GM19324 (cell line): ENCODE data around the gene RAB44.

ENCODE experiments used
- ATAC-seq: cut with Tn5 transposase; IDR thresholded peaks from one replicate; pipeline ENCODE4 v1.9.1; 2021; ENCODE audit warnings: mild to moderate bottlenecking, moderate library complexity; ENCODE audit not compliant: unreplicated experiment, low FRiP score

Gene RAB44

GRCh38 chr6:36745836-36746235 lies 48.2 kb downstream of the RAB44 start:
- ATAC-seq, result no peak

DNA sequence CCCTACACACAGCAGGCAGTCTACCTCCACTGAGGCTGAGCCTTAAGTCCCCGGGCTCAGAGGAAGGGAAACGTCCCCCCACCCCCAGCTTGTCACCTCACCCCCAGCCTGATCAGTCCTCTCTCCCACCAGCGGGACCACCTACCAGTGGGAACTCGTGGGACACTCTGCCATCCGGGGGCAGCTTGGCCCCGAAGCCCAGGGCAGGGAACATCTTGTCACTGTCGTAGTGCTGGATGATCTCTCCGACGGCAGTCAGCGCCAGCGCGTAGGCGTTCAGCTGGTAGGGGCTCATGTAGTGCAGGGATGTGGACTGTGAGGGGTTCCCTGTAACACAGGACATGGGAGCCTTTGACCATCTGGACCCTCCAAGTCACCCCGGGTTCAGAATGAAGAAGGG lies 48.6 kb downstream of the RAB44 start:
- ATAC-seq, result no peak

GRCh38 chr6:36749829-36750489 lies 52.3 kb downstream of the RAB44 start:
- ATAC-seq, result no peak

DNA sequence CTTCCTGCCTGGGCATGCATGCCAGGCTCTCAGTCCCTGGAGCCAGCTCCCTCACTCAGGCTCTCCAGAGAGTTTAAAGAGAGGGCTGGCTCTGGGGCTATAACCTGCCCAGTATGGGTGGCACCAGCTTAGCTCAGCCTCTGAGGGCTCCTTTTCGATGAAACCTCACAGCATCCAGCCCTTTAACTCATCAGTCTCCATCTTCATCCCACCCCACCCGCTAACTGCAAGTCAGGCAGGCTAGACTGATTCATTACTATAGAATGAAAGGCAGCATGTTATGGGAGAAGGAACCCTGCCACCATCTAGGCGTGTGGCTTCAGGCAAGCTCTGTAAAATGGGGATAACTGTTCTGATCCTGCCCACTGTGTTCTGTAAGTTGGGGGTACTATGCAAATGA lies 53.5 kb downstream of the RAB44 start:
- ATAC-seq, result no peak

DNA sequence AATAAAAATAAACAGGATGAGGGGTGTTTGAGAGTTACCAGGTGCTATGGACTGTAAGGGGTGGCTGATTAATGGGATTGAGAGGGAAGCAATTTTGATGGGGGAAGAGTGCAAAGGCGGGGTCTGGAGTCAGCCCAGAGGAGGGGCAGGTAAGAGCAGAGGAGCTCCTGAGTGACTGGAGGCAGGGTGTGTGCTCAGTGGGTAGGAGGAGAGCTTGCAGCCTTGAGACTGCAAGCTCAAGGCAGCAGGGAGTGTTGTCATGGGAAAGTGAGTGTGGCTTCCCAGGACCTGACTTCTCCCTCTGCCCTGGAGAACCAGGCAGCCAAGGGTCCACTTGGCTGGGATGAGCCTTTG lies 54.2 kb downstream of the RAB44 start:
- no peak for ATAC-seq

- no peak for ATAC-seq
Measured at GRCh38 chr6:36752187-36752885, 54.7 kb downstream of the RAB44 start.

GRCh38 chr6:36752886-36753506 lies 55.4 kb downstream of the RAB44 start:
- ATAC-seq, result peak; percentile 55

- no peak for ATAC-seq
Measured at GRCh38 chr6:36753671-36754405, 56.2 kb downstream of the RAB44 start.

DNA sequence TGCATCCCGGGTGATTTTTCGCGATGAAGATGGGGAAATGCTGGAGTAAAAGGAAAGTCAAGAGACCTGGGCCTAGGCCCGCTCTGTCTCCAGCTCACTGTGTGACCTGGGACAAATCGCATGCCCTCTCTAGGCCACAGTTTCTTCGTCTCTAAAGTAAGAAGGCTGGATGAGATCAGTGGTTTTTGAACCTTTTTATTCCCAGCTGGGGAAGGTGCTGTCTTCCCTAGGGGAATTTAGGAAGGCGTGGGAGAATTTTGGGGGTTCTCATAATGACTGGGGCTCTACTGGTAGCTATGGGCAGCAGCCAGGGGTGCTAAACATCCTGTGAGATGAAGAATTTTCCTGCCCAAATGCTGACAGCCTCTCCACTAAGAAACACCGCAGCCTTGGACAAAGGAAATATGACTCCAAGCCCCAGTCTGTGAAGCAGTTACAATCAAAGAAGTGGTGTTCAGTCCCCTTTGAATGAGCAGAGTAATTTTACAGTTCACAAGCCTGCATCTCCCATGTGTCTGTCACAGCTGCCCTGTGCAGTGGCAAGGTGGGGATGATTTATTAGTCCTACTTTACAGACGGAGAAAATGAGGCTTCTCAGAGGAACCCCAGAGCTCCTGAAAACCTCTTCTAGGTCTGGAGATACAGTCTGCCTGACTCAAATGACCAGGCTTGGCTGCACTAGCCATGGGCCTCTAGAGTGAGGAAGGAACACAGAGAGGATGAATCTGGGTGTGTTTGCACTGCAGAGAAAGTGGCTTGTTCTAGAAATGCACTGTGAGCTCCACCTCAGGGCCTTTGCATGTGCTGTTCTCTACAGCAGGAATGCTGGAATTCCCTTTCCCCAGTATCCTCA lies 57.2 kb downstream of the RAB44 start:
- ATAC-seq, result no peak

- ATAC-seq, result no peak
Measured at GRCh38 chr6:36755435-36756348, 58.1 kb downstream of the RAB44 start.

DNA sequence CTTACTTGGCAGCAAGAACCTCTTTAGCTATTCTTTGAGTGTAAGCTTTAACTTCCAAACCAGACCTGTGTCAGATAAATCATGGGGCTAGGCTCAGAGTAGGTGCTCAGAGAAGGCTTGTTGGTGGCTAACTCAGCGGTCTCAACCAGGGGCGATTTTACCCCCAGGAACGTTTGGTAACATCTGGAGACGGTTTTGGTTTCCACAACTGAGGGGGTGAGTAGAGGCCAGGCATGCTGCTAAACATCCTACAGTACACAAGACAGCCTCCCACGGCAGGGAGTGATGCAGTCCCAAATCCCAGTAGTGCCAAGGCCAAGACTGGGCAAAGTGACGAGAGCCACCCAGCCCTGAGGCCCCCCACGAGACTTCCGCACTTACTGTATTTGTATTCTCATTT lies 59.2 kb downstream of the RAB44 start:
- ATAC-seq, result no peak

GRCh38 chr6:36757206-36757605 lies 59.6 kb downstream of the RAB44 start:
- no peak for ATAC-seq

- no peak for ATAC-seq
Measured at GRCh38 chr6:36757943-36758508, 60.4 kb downstream of the RAB44 start.

DNA sequence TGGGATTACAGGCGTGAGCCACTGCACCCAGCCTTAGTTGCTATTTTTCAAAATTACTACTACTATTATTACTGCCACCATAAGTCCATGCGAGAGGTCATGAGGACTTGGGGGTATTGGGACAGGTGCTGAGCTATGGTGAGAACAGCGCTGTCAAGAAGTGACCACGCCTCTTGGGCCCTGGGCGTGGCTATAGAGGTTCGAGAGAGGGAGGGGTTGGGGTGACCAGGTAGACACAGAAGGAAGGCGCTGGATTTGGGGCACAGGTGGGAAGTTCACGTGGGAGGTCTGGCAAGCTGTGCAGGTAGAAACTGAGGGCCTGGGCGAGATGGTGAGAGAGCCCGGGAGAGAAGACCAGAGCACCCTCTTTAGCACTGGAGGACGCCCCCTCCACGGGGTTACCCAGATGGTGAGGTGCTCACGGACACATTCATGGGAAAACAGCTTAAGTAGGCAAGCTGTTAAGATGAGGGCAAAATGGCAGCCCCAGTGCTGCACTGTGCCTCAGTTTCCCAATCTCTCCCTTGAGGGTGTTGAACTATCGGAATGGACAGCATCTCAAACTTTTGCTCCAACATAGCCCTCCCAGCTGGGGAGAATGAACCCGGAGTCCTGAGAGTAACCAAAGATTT lies 61.0 kb downstream of the RAB44 start:
- ATAC-seq, result no peak

GRCh38 chr6:36759148-36759759 lies 61.6 kb downstream of the RAB44 start:
- no peak for ATAC-seq

GRCh38 chr6:36760685-36761435 lies 63.2 kb downstream of the RAB44 start:
- no peak for ATAC-seq

DNA sequence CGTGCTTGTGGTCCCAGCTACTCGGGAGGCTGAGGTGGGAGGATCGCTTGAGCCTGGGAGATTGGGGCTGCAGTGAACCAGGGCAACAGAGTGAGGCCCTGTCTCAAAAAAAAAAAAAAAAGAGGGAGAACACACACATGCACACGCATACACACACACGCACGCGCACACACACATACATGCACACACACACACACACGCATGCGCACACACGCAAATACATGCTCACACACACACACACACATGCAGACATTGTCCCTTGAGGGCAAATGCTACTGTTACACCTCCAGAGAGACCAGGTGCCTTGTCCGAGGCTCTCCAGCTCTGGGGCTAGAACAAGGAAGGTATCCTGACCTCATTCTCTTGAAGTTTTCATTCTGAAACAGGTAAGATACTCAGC lies 64.5 kb downstream of the RAB44 start:
- ATAC-seq, result no peak
